HG03354 (cell line): ENCODE measurements around the gene DNAH17.

Source experiments
- ATAC-seq: cut with Tn5 transposase; IDR thresholded peaks from one replicate; pipeline ENCODE4 v1.9.1; 2021; ENCODE audit warnings: mild to moderate bottlenecking; ENCODE audit not compliant: unreplicated experiment, poor library complexity, severe bottlenecking

The DNAH17 gene

DNA sequence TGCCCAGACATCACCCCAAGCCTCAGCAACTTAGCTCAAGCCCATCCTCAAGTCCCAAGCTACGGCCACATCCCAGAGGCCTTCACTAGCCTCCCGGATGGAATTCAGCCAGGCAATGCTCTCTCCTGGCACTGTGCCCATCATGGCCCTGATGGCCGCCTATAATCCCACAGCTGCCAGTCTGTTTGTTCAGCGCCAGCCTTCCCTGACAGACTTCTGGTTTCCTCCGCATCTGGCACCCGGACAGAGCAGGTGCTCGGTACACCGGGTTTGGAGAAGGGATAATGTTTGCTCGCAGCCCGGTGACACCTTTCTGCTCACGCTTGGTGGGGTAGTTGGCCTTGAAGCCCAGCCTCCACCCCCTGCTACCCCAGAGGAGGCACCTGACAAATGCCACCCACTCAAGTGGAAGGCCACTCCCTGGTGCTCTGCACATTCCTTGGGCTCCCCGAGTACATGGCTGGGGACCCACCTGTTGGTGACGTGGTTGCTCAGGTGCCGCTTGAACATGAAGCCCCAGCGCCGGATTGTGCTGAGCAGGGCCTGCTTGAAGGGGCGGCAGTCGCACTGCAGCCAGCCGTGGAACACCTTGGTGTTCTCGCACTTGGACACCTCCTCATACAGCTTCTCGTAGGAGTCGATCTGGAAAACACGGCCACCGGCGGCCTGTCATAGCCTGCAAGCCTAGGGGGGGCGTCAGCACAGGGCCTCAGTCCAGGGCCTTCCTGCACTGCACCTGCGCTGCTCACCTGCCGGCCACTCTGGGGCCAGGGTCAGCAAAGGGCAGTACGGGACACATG, 47.1 kb downstream of the DNAH17 start:
- ATAC-seq, result no peak

- ATAC-seq, result no peak
These were observed 47.9 kb downstream of the DNAH17 start for GRCh38 chr17:78529251-78529650.

DNA sequence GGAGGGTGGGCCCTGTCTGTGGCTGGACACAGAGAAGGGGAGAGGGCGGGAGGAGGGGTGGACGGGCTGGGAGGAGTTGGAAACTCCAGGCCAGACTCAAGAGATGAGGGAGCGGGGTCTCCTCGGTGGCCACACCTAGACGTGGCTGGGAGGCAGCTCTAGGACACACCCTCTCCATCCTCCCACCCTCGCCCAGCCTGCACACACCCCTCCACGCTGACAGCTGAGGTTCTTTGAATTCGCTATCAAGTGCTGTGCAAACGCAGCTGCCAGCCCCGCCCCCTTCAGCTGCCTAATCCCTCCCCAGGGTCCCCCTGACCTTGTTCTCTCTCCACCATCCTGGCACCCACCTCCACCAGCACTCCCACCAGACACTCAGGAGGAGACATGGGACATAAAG, 48.7 kb downstream of the DNAH17 start:
- ATAC-seq, result no peak

GRCh38 chr17:78527345-78527744, 49.9 kb downstream of the DNAH17 start:
- ATAC-seq, result no peak

DNA sequence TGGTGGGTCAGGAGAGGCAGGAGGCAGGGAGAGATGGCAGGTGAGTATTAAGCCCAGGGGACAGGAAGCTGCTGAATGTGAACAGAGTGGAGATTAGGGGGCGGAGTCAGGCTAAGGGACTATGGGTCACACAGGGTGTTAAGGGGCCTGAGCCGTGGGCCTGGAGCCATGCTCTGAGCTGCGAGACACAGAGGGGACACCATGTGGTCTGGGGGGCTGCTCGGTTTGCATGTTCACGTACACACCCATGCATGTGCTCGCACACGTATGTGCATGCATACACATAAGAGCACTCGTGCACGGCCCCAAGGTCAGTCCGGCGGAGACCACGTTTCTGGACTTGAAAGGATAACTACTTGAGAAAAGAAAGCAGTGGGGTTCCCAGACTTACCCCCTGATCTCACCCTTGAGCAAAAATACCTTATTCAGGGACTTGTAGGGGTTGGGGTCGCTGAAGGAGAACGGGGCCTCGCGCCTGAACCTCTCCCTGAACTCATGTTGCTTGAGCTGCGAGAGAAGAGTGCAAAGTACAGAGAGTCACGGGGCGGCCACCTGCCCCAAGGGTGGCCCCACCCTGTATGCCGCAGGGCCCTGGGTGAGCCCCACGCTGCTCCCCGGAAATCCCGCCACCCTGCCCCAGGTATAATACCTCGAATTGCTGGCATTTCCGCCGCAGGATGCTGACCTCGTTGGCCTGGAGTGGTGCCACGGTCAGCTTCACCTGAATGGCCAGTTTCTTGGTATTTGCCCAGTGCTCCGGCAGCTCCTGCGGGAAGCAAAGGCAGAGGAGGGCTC, 50.8 kb downstream of the DNAH17 start:
- ATAC-seq, result no peak

- ATAC-seq, result no peak
These were observed 51.6 kb downstream of the DNAH17 start for GRCh38 chr17:78525511-78526160.

GRCh38 chr17:78524870-78525510, 52.2 kb downstream of the DNAH17 start:
- ATAC-seq, result no peak

GRCh38 chr17:78523934-78524655, 53.1 kb downstream of the DNAH17 start:
- ATAC-seq, result no peak

- ATAC-seq, result no peak
These were observed 55.0 kb downstream of the DNAH17 start for GRCh38 chr17:78522031-78522809.

- no peak for ATAC-seq
These were observed 59.8 kb downstream of the DNAH17 start for GRCh38 chr17:78517421-78517820.

GRCh38 chr17:78515480-78515879, 61.7 kb downstream of the DNAH17 start:
- ATAC-seq, result no peak

DNA sequence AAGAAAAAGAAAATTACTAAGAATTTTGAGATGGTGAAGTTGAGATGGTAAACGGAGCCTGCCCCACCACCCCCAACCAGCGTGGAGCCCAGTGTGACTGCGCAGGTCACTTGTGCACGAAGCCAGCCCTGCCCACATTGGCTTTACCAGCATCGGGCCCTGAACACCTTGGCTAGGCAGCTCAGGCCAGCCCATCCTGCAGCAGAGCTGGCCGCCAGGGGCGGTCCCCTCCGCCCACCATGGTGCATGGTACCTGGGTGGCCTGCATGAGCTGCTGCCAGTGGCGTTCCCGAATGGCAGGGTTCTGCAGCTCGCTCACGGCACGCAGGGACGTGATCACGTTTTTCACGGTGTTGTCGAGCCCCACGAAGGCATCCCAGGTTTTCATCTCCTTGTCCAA, 62.7 kb downstream of the DNAH17 start:
- no peak for ATAC-seq

DNA sequence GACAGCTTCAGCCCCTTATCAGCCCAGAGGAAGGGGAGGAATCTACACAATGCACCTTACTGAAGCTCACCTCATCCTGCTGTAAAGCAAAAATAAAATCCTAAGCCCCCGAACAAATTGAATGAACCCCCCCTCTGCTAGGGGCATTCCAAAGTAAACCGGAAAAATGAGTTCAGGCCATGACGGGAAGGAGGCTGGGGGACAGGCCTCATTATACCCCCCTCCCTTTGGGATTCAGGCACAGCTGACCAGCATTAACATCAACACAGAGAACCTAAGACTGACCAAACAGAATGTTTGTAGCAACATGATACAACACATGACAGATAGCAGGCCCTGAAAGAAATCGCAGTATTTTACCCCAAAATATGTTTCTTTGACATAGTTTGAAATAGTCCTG, 64.2 kb downstream of the DNAH17 start:
- no peak for ATAC-seq

- no peak for ATAC-seq
These were observed 66.8 kb downstream of the DNAH17 start for GRCh38 chr17:78510141-78511075.

DNA sequence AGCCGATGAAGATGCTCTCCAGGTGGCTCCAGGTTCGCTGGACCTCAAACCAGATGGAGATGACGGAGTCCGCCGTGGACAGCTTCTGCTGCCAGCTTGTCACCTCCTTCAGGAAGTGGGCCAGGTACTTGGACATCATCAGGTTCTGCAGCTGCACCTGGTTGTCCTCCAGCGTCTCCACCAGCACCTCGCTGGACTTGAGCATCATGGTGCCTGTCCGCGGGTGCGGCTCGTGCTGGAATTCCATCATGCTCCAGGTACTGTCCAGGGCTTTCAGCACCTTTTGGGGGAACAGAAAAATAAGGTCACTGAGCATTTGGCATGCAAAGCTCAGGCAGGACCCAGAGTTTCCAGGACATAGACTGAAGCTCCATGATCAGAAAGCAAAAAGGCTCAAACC, 69.7 kb downstream of the DNAH17 start:
- no peak for ATAC-seq

DNA sequence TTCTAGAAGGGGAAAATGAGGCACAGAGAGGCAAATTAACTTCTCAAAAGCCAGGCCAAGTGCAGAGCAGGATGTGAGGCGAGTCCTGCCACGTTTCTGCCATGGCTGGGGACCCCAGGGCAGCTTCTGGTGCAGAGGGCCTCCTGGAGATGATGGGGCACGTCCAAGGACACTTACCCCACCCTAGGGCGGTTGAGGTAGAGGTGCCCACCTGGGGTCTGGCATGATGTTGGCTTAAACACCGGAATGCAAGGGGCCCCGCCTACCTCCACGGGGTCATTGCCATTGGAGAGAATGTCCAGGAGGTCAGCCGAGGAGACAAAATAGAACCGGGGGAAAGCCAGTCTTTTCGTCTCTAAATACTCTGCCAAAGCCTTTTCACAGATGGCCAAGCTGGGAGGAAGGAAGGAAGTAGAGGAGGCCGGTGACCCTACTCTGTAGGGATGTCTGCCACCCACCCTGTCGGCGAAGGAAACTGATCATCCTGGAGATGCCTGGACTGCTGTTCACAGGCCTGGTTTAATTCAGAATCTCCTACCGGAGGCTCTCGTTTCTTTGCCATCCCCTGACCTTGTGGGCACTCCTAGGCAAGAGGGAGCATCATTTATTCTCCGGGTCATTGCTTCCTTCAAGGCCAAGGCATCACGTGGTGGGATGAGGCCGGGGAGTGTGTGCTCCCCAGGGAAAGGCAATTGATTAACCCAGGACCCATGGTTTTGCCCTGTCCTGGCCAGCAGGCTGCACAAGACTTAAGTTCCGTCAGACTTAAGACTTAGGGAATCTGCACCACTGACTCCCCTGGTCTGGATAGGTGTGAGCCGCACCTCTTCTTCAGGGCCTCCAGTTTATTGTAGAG, 70.5 kb downstream of the DNAH17 start:
- ATAC-seq, result no peak
